Activated CD4-positive, alpha-beta T cell treated with anti-CD3 and anti-CD28 coated beads for 36 hours (primary cell): ENCODE results near the gene DNASE2B. TPM values are rescaled to one million over a fixed set of nuclear protein-coding genes. Genes with fewer than 3 reads are reported as not detected.

Experiments
- ATAC-seq: fragments of 200-7000 bp; cut with Tn5 transposase; one replicate; pipeline ENCODE4 v1.10.0; 2021; ENCODE audit warnings: mild to moderate bottlenecking, moderate library complexity
- CTCF ChIA-PET: fragments of 350-600 bp; sonication (Branson Sonifier 250); formaldehyde crosslinking; loops from one replicate; lab custom pipeline; 2021; ENCODE audit warnings: antibody characterized with exemption; lab: Charles Lee
- POLR2A ChIA-PET: fragments of 350-600 bp; sonication (Branson Sonifier 250); formaldehyde crosslinking; loops from one replicate; lab custom pipeline; 2021; ENCODE audit warnings: antibody characterized with exemption, inconsistent platforms; lab: Charles Lee
- DNase-seq: peaks from one replicate; pipeline ENCODE4 v3.0.0-alpha.2; 2020
- H3K27ac Mint-ChIP-seq: one replicate; pipeline ENCODE4 v1.8.0; 2021; ENCODE audit warnings: mixed read lengths
- H3K27me3 Mint-ChIP-seq: one replicate; pipeline ENCODE4 v1.8.0; 2021; ENCODE audit warnings: mixed read lengths
- H3K36me3 Mint-ChIP-seq: one replicate; pipeline ENCODE4 v1.8.0; 2021; ENCODE audit warnings: low read depth, mixed read lengths
- H3K4me1 Mint-ChIP-seq: one replicate; pipeline ENCODE4 v1.8.0; 2021; ENCODE audit warnings: mixed read lengths
- H3K4me3 Mint-ChIP-seq: one replicate; pipeline ENCODE4 v1.8.0; 2021; ENCODE audit warnings: mild to moderate bottlenecking, moderate library complexity, mixed read lengths
- H3K9me3 Mint-ChIP-seq: one replicate; pipeline ENCODE4 v1.8.0; 2021; ENCODE audit warnings: low read depth, mixed read lengths
- intact Hi-C, 2 experiments: fragments of 100-400 bp; cut with DNase I in 1 of 2; cut with micrococcal nuclease in 1 of 2; formaldehyde crosslinking; loops; one replicate each; pipeline versions ENCODE4 v1.14.2 to v1.15.1; 2022 to 2024; cut with DNase I, micrococcal nuclease
- total RNA-seq, 2 experiments: library from RNA; stranded (reverse); gene quantifications; one replicate each; pipeline ENCODE4 v1.2.3, GENCODE V29; 2021

DNASE2B gene
- total RNA-seq, 2 experiments from 2014 or later = not detected

DNA sequence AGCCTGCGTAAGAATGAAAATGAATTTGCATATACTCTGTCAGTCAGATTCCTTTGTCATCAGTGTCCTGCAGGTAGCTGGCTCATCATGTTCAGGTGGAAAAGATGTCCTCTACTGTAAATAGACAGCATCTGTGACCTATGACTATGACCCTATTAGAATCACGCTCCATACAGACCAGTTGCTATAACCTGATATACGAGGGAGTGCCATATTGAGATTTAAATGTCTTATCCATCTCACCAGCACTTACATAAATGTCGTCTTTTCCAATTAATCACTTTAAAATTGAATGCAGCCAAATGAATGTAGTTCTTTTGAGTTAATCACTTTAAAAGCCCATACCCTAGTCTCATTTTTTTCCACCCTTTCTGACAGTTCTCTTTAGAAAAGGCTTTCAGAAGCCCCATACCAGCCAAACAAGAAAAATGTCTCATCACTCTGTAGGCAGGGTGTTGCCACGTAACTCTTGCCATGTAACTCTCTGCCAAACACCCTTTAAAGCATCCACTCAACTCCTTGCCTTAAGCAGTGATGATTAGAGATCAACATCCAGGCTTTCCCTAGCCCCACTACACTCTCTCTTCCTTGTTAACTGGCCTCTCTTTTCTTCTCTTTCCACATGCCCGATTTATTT, 26.3 kb downstream of the DNASE2B start:
- intact Hi-C loops = no loop called here
- Mint-ChIP-seq H3K4me1 (no peaks in the 10 kb centered on the region), H3K27ac (no peak overlapping the region), H3K9me3 (peaks cover 1% of the 10 kb centered on the region), H3K27me3 (no peaks in the 10 kb centered on the region), H3K36me3 (no peaks in the 10 kb centered on the region), H3K4me3 (no peak overlapping the region)
- CTCF ChIA-PET = interaction anchor here (1.1 to 2.4 kb wide), 2 partner anchors 8 to 10 kb away, joined by 3 to 9 read pairs; no protein-coding TSS in a partner anchor
- POLR2A ChIA-PET = no interaction called here
- no peak for ATAC-seq
- DNase-seq = no peak

DNA sequence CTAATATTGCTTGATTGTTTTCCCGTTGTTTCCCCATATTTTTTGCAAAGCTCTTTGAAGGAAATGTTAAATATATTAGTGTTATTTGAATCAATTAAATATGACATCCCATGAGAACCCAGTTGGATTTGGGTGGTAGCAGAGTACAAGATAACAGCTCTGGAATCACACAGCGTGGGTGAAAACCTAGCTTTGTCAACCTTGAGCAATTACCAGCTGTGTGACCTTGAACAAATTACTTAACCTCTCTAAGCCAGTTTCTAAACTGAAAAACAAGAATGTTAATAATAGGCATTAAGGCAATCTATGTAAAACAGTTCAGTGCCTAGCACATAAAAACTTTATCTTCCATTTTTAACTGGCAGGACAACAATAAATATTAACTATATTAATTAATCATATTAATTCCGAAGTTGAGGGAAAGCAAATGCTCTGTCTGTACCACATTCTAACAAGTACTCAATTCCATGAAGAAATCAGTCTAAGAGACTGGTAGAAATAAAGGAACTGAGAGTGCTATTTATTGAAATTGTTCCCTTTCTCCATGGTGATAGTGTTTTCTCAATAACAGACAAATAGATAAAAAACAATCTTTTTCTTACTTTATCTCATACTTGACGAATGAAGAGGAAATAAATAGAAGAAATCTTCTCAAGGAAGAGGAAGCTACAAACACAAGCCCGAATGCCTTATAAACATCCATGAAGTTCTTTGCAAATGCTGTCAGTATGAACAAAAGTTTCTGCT, 27.0 kb downstream of the DNASE2B start:
- ChIA-PET POLR2A (no interaction called here), CTCF (interaction anchor here (1.1 to 2.4 kb wide), 3 partner anchors 7 to 20 kb away, joined by 3 to 9 read pairs (median 3); no protein-coding TSS in a partner anchor)
- no peaks in the 10 kb centered on the region for H3K4me1 Mint-ChIP-seq
- DNase-seq (no peak), ATAC-seq (no peak)
- no peaks in the 10 kb centered on the region for H3K36me3 Mint-ChIP-seq
- H3K9me3 Mint-ChIP-seq = peaks cover 3% of the 10 kb centered on the region
- no peaks in the 10 kb centered on the region for H3K27me3 Mint-ChIP-seq
- intact Hi-C loops = no loop called here
- no peak overlapping the region for H3K4me3 Mint-ChIP-seq
- no peak overlapping the region for H3K27ac Mint-ChIP-seq

DNA sequence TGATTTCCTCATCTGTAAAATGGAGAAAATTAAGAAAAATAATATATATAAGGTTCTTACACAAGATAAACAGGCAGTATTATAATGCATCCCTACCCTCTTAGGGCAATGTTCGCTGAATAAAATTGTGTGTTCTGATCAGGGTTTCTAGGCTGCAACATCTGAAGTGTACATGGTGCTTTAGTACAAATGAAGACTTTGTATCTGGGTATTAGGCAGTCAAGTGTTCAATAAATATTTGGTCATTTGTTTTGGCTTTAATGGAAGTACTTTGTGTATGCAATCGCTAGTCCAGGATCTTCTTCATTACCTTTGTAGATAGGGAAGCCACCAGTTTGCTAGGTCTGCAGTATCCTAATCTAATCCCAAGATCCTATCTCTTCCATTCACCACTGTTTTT, 28.1 kb downstream of the DNASE2B start:
- intact Hi-C loops = no loop called here
- peaks cover 5% of the 10 kb centered on the region for H3K9me3 Mint-ChIP-seq
- no peak overlapping the region for H3K27ac Mint-ChIP-seq
- no peak overlapping the region for H3K4me3 Mint-ChIP-seq
- H3K36me3 Mint-ChIP-seq = no peaks in the 10 kb centered on the region
- ATAC-seq = no peak
- no peak for DNase-seq
- H3K4me1 Mint-ChIP-seq = no peaks in the 10 kb centered on the region
- CTCF ChIA-PET = interaction anchor here (1.3 kb wide), 1 partner anchor 21 kb away, joined by 3 read pairs; no protein-coding TSS in a partner anchor
- POLR2A ChIA-PET = no interaction called here
- H3K27me3 Mint-ChIP-seq = no peaks in the 10 kb centered on the region

DNA sequence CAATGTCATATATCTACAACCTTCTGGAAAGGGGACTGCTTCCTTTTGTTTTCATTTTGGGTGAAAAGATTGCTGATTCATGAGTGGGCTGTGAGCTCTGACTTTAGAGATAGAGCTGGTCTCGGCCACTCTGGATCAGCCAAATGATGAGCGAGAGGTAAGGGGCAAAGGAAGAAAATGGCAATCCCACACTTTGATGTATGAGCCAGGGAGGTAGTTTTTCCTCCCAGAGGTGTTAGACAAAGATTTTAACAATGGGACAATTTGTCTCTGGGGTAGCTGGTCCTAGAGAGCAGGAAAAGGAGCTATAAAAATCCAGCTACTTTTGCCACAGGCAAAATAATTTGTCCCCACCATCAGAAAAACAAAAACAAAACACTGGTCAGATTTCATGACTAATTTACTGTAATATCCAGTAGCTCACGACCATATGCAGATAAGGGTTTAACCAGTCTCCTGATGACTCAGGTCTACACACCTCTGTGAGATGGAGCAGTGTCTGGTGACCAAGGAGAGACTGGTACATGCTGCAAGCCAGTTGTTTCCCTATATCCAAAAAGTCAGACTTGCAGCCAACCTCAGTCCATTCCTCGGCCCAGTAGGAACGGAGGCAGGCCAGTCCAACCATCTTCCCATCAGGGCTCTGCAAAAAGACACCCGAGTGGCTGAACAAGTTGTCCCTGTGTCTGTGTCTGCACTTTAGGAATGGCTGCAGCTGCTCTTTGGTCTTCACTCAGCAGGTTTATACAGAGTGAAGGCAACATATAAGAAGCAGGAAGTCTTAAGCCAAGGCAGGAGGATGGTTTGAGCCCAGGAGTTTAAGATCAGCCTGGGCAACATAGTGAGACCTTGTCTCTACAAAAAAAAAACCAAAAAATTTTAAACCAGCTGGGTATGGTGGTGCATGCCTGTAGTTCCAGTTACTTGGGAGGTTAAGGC, 29.2 kb downstream of the DNASE2B start:
- ChIA-PET POLR2A (no interaction called here), CTCF (interaction anchor here (0.8 kb wide), 1 partner anchor 286 kb away, joined by 3 read pairs; no protein-coding TSS in a partner anchor)
- Mint-ChIP-seq H3K27me3 (no peaks in the 10 kb centered on the region), H3K9me3 (peaks cover 5% of the 10 kb centered on the region), H3K4me3 (no peak overlapping the region), H3K36me3 (no peaks in the 10 kb centered on the region), H3K4me1 (no peaks in the 10 kb centered on the region), H3K27ac (no peak overlapping the region)
- intact Hi-C loops = no loop called here
- DNase-seq = no peak
- no peak for ATAC-seq

DNA sequence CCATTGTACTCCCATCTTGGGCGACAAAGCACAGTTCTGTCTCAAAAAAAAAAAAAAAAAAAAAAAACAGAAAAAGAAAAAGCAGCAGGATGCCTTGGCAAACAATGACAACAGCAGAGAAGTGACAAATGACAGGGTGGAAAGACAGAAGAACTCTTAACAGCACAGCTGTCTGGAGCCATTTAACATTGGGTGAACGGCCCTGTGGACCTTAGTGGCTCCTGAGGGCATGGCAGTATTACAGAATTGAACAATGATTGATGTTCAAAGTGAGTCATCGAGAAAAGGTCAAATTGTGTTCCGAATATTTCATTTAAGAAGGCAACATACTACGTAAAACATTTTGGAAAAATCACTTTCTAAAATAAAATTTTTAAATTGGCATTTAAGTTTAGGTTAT, 30.0 kb downstream of the DNASE2B start:
- POLR2A ChIA-PET = no interaction called here
- no peak for ATAC-seq
- no peaks in the 10 kb centered on the region for H3K27me3 Mint-ChIP-seq

DNA sequence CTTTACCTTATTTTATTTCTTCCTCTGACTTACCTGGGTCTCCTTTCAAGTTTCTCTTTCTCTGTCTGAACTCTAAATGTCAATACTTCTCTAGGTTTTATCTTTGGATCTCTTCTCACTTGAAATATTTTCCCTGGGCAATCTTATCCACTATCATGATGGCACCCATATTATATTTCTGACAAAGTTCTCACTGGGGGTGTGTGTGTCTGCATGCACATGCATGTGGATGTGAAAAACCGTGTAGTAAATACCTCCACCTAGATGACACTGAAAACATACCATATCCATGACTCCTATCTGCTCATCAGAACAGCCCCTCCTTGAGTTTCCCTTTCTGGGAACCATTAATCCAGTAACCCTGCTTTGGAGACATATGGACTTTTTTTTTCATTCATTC, 30.9 kb downstream of the DNASE2B start:
- POLR2A ChIA-PET = no interaction called here

More for the DNA sequence above, 30.0 kb downstream of the DNASE2B start:
- CTCF ChIA-PET = no interaction called here
- peaks cover 5% of the 10 kb centered on the region for H3K9me3 Mint-ChIP-seq
- intact Hi-C loops = no loop called here
- DNase-seq = no peak
- no peaks in the 10 kb centered on the region for H3K36me3 Mint-ChIP-seq
- peaks cover 1% of the 10 kb centered on the region for H3K4me1 Mint-ChIP-seq
- no peak overlapping the region for H3K27ac Mint-ChIP-seq
- H3K4me3 Mint-ChIP-seq = no peak overlapping the region

DNA sequence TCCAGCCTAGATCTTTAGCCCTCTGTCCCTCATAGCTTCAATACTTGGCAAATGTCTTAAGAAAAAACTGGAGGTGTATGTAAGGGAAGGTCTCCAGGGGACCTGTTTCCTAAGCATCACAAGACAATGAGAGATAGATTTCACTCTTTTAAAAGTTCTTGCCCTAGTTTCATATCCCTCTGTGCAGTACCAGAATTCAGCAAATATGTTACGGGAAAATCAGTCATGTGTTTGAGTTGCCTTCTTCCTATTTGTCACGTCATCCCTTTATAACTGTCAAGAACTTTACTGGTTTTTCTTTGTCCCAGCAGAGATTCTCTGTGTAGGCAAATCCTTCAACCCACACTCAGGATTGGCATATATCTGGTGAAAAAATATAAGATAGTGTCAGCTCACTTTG, 32.3 kb downstream of the DNASE2B start:
- POLR2A ChIA-PET = no interaction called here
- peaks cover 11% of the 10 kb centered on the region for H3K4me1 Mint-ChIP-seq
- H3K27ac Mint-ChIP-seq = no peak overlapping the region
- intact Hi-C loops = loop anchor here (5.0 to 10.0 kb wide), 5 partner anchors 126 to 523 kb away; partner anchors contain the start of genes SAMD13 (in 1 of the 2) and TTLL7 (in 1 of the 2)
- H3K9me3 Mint-ChIP-seq = peaks cover 5% of the 10 kb centered on the region
- H3K4me3 Mint-ChIP-seq = no peak overlapping the region
- no peaks in the 10 kb centered on the region for H3K36me3 Mint-ChIP-seq
- CTCF ChIA-PET = interaction anchor here (4.7 to 7.8 kb wide), 2 partner anchors 286 to 290 kb away, joined by 39 to 74 read pairs; partner anchors contain the start of gene PRKACB
- DNase-seq (no peak), ATAC-seq (no peak)
- H3K27me3 Mint-ChIP-seq = no peaks in the 10 kb centered on the region

More for the DNA sequence above, 30.9 kb downstream of the DNASE2B start:
- Mint-ChIP-seq H3K36me3 (no peaks in the 10 kb centered on the region), H3K9me3 (peaks cover 5% of the 10 kb centered on the region), H3K27ac (no peak overlapping the region), H3K4me1 (peaks cover 11% of the 10 kb centered on the region), H3K4me3 (no peak overlapping the region), H3K27me3 (no peaks in the 10 kb centered on the region)
- intact Hi-C loops = no loop called here
- CTCF ChIA-PET = interaction anchor here (0.7 kb wide), 1 partner anchor 312 kb away, joined by 3 read pairs; no protein-coding TSS in a partner anchor
- no peak for DNase-seq
- no peak for ATAC-seq

DNA sequence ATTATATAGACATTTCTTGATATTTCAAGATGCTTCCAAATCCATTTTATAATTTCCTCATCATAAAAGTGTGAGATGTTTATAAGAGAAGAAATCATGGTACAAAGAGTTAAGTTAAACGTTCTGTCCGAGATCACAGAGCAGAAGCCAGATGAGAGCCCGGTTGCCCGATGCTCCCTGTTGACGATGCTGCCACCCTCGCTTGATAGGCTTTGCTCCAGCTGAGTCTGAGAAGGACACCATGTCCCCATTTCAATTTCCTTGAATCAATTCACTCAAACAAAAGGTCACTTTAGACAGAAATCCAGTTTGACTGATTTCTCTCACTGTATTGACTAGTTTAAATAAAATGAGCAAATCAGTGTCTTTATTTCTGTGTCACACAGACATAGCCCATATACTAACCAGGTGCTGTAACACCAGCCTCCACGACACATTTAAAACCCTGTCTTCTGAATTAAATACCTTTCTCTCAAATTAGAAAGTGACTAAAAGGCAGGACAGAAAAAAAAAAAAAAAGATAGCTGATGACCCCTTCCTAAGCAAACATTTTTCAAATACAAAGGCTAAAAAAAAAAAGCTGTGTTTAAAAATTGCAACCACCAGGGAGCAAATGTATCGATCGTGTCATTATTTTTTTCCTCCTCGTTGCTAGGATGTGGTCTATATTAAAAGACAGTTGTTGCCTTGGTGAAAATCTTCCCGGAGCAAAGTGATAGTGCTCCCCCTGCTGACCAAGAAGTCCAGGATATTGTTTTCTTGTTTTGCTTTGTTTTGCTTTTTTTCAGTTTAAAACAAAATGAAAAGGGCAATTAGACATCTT, 35.2 kb downstream of the DNASE2B start:
- CTCF ChIA-PET = interaction anchor here (0.6 to 7.8 kb wide), 24 partner anchors 9 to 504 kb away, joined by 3 to 74 read pairs (median 4); partner anchors contain the start of genes PRKACB and RPF1
- no peaks in the 10 kb centered on the region for H3K36me3 Mint-ChIP-seq
- POLR2A ChIA-PET = interaction anchor here (0.9 kb wide), 1 partner anchor 186 kb away, joined by 4 read pairs; no protein-coding TSS in a partner anchor
- peak overlapping the region; percentile 48 for H3K4me3 Mint-ChIP-seq
- peaks cover 18% of the 10 kb centered on the region for H3K4me1 Mint-ChIP-seq
- ATAC-seq (peak; percentile 76), DNase-seq (peak; percentile 65)
- intact Hi-C loops = loop anchor here (1.0 to 10.0 kb wide), 9 partner anchors 129 to 526 kb away; partner anchors contain the start of genes SAMD13 (in 1 of the 2) and TTLL7 (in 1 of the 2)
- peaks cover 5% of the 10 kb centered on the region for H3K9me3 Mint-ChIP-seq
- H3K27me3 Mint-ChIP-seq = no peaks in the 10 kb centered on the region
- H3K27ac Mint-ChIP-seq = peak overlapping the region; percentile 32

DNA sequence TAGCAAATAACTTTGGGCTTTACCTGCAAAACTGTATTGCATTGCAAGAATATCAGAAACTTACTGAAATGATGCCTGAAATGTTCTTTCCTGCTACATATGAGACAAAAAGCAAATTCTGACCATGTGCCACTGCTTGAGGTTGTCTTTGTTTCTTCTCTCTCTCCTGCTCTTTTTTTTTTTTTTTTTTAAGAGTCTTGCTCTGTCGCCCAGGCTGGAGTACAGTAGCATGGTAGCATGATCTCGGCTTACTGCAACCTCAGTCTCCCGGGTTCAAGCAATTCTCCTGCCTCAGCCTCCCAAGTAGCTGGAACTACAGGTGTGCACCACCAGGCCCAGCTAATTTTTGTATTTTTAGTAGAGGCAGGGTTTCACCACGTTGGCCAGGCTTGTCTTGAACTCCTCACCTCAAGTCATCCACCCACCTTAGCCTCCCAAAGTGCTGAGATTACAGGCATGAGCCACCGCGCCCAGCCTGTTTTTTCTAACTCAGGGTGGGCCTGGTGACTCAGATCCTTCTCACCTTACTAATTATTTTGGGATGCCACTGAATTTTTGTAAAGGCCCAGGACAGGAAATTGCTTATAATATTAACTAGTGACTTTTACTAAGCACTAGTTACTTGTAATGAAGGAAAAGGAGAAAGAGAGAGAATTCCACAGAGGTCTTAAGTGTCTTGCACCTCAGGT, 35.9 kb downstream of the DNASE2B start:
- Mint-ChIP-seq H3K36me3 (no peaks in the 10 kb centered on the region), H3K4me3 (peak overlapping the region; percentile 48), H3K27me3 (no peaks in the 10 kb centered on the region), H3K27ac (no peak overlapping the region), H3K9me3 (peaks cover 5% of the 10 kb centered on the region), H3K4me1 (peaks cover 18% of the 10 kb centered on the region)
- POLR2A ChIA-PET = interaction anchor here (0.9 kb wide), 1 partner anchor 185 kb away, joined by 4 read pairs; no protein-coding TSS in a partner anchor
- peak; percentile 20 for DNase-seq
- CTCF ChIA-PET = interaction anchor here (0.6 to 7.8 kb wide), 20 partner anchors 8 to 505 kb away, joined by 3 to 74 read pairs (median 4); partner anchors contain the start of gene PRKACB
- intact Hi-C loops = loop anchor here (2.0 to 10.0 kb wide), 6 partner anchors 129 to 527 kb away; partner anchors contain the start of genes SAMD13 (in 1 of the 2) and TTLL7 (in 1 of the 2)
- ATAC-seq = no peak
